Parathyroid adenoma (tissue), 2 donors: ENCODE results near the gene ACP6.

Source experiments
- H2AFZ ChIP-seq: fragments of 300-600 bp; sonication (generic); one replicate; pipeline ENCODE4 v1.7.0; 2017; ENCODE audit warnings: antibody characterized with exemption, mild to moderate bottlenecking
- H3K27ac ChIP-seq: fragments of 300-600 bp; sonication (generic); one replicate; pipeline ENCODE4 v1.7.0; 2017
- H3K27me3 ChIP-seq: fragments of 300-600 bp; sonication (generic); one replicate; pipeline ENCODE4 v1.7.0; 2017; ENCODE audit warnings: low read length; ENCODE audit not compliant: control insufficient read depth, insufficient read depth
- H3K36me3 ChIP-seq: fragments of 300-600 bp; sonication (generic); one replicate; pipeline ENCODE4 v1.7.0; 2017; ENCODE audit warnings: low read length; ENCODE audit not compliant: control insufficient read depth, insufficient read depth
- H3K4me1 ChIP-seq: fragments of 300-600 bp; sonication (generic); one replicate; pipeline ENCODE4 v1.7.0; 2017; ENCODE audit warnings: control low read depth
- H3K4me2 ChIP-seq: fragments of 300-600 bp; sonication (generic); one replicate; pipeline ENCODE4 v1.7.0; 2017; ENCODE audit warnings: low read length
- H3K4me3 ChIP-seq: fragments of 300-600 bp; sonication (generic); one replicate; pipeline ENCODE4 v1.7.0; 2017; ENCODE audit warnings: low read depth, low read length
- H3K79me2 ChIP-seq: fragments of 300-600 bp; sonication (generic); one replicate; pipeline ENCODE4 v1.7.0; 2017; ENCODE audit warnings: control low read depth
- H3K9ac ChIP-seq: fragments of 300-600 bp; sonication (generic); one replicate; pipeline ENCODE4 v1.7.0; 2017; ENCODE audit warnings: mild to moderate bottlenecking
- H3K9me3 ChIP-seq: fragments of 300-600 bp; sonication (generic); one replicate; pipeline ENCODE4 v1.7.0; 2017; ENCODE audit warnings: low read length; ENCODE audit not compliant: control insufficient read depth
- TF ChIP-seq, protein P1 (sequence below): fragments of 300-600 bp; sonication (generic); IDR thresholded peaks from one replicate; pipeline ENCODE4 v1.7.0; 2017; ENCODE audit warnings: antibody characterized with exemption, mild to moderate bottlenecking
- donor health status: primary hyperparathyroidism.

Gene ACP6

DNA sequence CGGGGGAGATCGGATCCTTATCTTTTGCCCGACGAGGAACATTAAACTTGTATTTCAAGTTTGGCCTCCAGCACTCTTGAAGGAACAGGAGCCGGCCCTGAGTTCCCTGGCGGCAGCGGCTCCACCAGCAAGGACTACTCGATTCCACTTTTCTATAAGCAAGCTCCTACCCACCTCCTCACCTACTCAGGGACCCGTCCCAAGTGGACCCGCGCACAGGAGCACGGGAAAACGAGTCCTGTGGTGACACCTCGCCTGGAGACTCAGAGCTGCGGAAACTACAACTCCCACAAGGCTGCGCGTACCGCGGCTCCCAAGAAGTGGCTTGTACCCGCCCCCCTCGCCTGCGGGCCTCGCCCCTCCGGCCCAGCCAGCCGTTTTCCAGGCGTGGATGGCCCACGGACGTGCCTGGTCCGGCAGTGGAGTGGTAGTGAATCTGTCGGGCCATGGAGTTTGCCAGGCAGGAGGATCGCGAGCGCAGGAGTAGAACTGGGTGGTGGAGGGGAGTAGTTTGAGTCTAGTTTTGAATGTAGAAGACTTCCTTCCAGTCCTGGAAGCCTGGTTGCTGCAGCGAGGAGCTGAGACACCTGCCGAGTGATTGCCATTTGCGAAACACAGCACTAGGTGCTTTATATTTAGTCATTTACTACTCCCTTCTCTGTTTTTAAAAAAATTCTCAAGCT is at the start of gene ACP6:
Gene ACP6, minus strand, starts transcription at position 206 of the 683 bp plus-strand sequence. CDS start 476 bp downstream, outside the sequence.
- no peaks in the 10 kb centered on the region for H3K9me3 ChIP-seq
- H3K4me3 ChIP-seq = peak within 1 kb of the TSS; percentile 85
- no peak within 1 kb of the TSS for H3K9ac ChIP-seq
- H3K36me3 ChIP-seq = no peaks in the 10 kb centered on the region
- TF ChIP-seq, protein P1, sequence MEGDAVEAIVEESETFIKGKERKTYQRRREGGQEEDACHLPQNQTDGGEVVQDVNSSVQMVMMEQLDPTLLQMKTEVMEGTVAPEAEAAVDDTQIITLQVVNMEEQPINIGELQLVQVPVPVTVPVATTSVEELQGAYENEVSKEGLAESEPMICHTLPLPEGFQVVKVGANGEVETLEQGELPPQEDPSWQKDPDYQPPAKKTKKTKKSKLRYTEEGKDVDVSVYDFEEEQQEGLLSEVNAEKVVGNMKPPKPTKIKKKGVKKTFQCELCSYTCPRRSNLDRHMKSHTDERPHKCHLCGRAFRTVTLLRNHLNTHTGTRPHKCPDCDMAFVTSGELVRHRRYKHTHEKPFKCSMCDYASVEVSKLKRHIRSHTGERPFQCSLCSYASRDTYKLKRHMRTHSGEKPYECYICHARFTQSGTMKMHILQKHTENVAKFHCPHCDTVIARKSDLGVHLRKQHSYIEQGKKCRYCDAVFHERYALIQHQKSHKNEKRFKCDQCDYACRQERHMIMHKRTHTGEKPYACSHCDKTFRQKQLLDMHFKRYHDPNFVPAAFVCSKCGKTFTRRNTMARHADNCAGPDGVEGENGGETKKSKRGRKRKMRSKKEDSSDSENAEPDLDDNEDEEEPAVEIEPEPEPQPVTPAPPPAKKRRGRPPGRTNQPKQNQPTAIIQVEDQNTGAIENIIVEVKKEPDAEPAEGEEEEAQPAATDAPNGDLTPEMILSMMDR = no peak
- no peaks in the 10 kb centered on the region for H3K4me1 ChIP-seq
- H3K79me2 ChIP-seq = peaks cover 13% of the 10 kb centered on the region
- no peaks in the 10 kb centered on the region for H3K27me3 ChIP-seq
- peak within 1 kb of the TSS; percentile 65 for H3K4me2 ChIP-seq
- H2AFZ ChIP-seq = peak within 1 kb of the TSS; percentile 84
- peak within 1 kb of the TSS; percentile 85 for H3K27ac ChIP-seq

DNA sequence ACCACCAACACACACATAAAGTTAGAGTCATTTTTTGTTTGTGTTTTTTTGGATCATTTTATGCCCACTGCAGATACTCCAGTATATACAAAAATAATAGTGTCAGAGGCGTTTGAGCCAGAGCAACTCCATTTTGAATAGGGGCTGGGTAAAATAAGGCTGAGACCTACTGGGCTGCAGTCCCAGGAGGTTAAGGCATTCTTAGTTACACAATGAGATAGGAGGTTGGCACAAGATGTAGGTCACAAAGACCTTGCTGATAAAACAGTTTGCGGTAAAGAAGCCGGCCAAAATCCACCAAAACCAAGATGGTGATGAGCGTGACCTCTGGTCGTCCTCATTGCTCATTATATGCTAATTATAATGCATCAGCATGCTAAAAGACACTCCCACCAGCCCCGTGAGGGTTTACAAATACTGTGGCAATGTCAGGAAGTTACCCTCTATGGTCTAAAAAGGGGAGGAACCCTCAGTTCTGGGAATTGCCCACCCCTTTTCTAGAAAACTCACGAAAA is 49.4 kb upstream of the ACP6 start:
- peaks cover 11% of the 10 kb centered on the region for H3K4me1 ChIP-seq

DNA sequence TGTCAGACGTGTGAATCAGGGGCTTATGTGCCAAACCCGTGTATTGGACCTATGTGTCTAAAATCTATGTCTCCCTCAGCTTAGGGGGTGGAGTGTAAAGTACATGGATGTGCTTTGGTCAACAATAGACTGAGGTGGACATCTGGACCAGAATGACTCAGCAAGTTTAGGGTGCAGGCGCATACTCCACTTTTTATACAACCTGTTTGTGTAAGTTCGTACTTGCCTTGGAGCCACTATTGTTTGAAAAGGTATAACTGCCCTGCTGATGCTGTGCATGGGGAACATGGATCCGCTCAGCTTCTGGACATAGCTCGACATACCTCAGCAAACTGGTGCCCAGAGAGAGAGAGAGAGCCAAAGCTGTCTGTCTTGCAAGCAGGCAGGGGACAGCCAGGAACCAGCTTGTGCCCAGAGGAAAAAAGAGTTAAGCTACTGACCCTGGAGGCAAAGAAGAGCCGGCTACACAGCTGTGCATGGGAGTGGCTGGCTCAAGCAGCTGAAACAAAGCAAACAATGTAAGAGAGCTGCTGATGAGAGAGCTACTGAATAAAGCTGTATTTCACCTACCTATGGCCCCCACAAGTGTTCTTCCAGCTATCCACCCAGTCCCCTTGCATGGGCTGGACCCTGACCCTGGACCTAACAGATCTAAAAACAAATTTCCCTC is 48.8 kb upstream of the ACP6 start:
- H3K79me2 ChIP-seq = no peaks in the 10 kb centered on the region
- H3K9me3 ChIP-seq = no peaks in the 10 kb centered on the region
- peaks cover 17% of the 10 kb centered on the region for H3K4me1 ChIP-seq
- H3K4me2 ChIP-seq = no peak overlapping the region
- H3K27me3 ChIP-seq = no peaks in the 10 kb centered on the region
- H3K4me3 ChIP-seq = no peak overlapping the region
- no peaks in the 10 kb centered on the region for H3K36me3 ChIP-seq
- H3K9ac ChIP-seq = no peak overlapping the region
- no peak overlapping the region for H3K27ac ChIP-seq
- TF ChIP-seq, protein P1 = no peak
- H2AFZ ChIP-seq = no peak overlapping the region

More for the DNA sequence above, 49.4 kb upstream of the ACP6 start:
- no peaks in the 10 kb centered on the region for H3K9me3 ChIP-seq
- no peaks in the 10 kb centered on the region for H3K79me2 ChIP-seq
- H3K4me3 ChIP-seq = no peak overlapping the region
- no peak overlapping the region for H3K4me2 ChIP-seq
- TF ChIP-seq, protein P1 = no peak
- H3K9ac ChIP-seq = no peak overlapping the region
- H2AFZ ChIP-seq = no peak overlapping the region
- H3K27me3 ChIP-seq = no peaks in the 10 kb centered on the region
- H3K27ac ChIP-seq = no peak overlapping the region
- no peaks in the 10 kb centered on the region for H3K36me3 ChIP-seq

DNA sequence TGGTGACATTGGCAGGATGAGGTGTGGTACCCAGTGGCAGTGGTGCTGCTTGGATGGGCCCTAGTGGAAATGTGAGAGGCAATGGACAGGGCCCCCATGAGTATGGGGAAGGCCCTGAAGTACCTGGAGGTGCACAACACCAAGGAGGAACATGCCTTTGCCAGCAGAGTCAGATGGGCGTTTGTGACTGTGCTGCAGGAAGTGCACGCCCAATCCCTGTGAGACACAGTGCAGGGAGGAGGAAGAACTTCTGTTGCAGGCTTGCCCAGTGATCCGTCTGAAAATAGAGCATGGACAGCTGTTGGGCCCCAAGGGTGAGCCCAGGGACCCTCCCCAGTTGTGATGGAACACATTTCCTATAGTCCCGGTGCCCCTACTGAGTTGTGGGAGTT is 47.4 kb upstream of the ACP6 start:
- TF ChIP-seq, protein P1 = no peak

More for the DNA sequence above, 47.4 kb upstream of the ACP6 start:
- Histone ChIP-seq H3K27me3 (no peaks in the 10 kb centered on the region), H3K4me1 (peaks cover 20% of the 10 kb centered on the region), H3K27ac (peak overlapping the region; percentile 81), H2AFZ (peak overlapping the region; percentile 56), H3K9me3 (no peaks in the 10 kb centered on the region), H3K36me3 (no peaks in the 10 kb centered on the region), H3K79me2 (no peaks in the 10 kb centered on the region), H3K4me3 (no peak overlapping the region), H3K4me2 (no peak overlapping the region), H3K9ac (no peak overlapping the region)
